ENCODE measurements around the gene LRRK1.

LRRK1 gene

GRCh38 chr15:101027920-101028319 lies 108.8 kb downstream of the LRRK1 start:
- FAIRE-seq, result no peak
- no peak for DNase-seq (ENCODE audit: insufficient read length, low spot score)

GRCh38 chr15:101028321-101028720 lies 109.2 kb downstream of the LRRK1 start:
- TF ChIP-seq TAF1 (IDR thresholded peaks at IDR 0.05; ENCODE audit: low read depth, low read length) (no peak), SPI1 (IDR thresholded peaks at IDR 0.05; ENCODE audit: low read depth, low read length) (no peak), POLR2AphosphoS5 (IDR thresholded peaks at IDR 0.05; ENCODE audit: low read depth, low read length) (no peak), POLR2A (IDR thresholded peaks at IDR 0.05; ENCODE audit: low read depth, low read length) (no peak), POU2F2 (IDR thresholded peaks at IDR 0.05; ENCODE audit: low read depth, low read length) (no peak), PAX5 (IDR thresholded peaks at IDR 0.05; ENCODE audit: insufficient read depth, low read length, severe bottlenecking) (no peak)
- DNase-seq (ENCODE audit: insufficient read length, low spot score) (no peak), FAIRE-seq (no peak)

More at GRCh38 chr15:101027920-101028319, 108.8 kb downstream of the LRRK1 start:
- TF ChIP-seq TAF1 (IDR thresholded peaks at IDR 0.05; ENCODE audit: low read depth, low read length) (no peak), POLR2AphosphoS5 (IDR thresholded peaks at IDR 0.05; ENCODE audit: low read depth, low read length) (no peak), POU2F2 (IDR thresholded peaks at IDR 0.05; ENCODE audit: low read depth, low read length) (no peak)

DNA sequence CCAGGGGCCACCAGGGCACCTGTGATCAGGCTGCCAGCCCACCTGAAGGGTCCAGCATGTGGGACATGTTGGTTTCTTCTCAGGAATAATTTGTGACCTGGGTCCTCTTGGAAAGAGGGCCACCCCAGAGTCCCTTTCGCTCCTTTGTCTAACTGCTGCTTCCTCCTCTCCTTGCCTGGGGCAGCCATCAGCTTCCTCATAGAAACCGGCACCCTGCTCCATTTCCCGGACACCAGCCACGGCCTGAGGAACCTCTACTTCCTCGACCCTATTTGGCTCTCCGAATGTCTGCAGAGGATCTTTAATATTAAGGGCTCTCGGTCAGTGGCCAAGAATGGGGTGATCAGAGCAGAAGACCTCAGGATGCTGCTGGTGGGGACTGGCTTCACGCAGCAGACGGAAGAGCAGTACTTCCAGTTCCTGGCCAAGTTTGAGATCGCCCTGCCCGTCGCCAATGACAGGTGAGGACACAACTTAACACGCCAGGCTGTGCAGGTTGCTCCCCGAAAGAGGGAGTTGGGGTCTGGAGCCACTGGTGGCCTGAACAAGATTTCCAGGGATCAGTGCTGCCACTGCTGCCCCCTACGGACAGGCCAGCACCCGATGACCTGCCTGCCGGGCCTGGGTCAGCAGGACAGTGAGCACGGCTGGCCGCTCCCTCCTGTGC lies 109.7 kb downstream of the LRRK1 start:
- TF ChIP-seq PAX5 (IDR thresholded peaks at IDR 0.05; ENCODE audit: insufficient read depth, low read length, severe bottlenecking) (no peak), POU2F2 (IDR thresholded peaks at IDR 0.05; ENCODE audit: low read depth, low read length) (no peak), SPI1 (IDR thresholded peaks at IDR 0.05; ENCODE audit: low read depth, low read length) (no peak), POLR2AphosphoS5 (IDR thresholded peaks at IDR 0.05; ENCODE audit: low read depth, low read length) (no peak), POLR2A (IDR thresholded peaks at IDR 0.05; ENCODE audit: low read depth, low read length) (no peak), TAF1 (IDR thresholded peaks at IDR 0.05; ENCODE audit: low read depth, low read length) (no peak)
- FAIRE-seq (no peak), DNase-seq (ENCODE audit: insufficient read length, low spot score) (no peak)

DNA sequence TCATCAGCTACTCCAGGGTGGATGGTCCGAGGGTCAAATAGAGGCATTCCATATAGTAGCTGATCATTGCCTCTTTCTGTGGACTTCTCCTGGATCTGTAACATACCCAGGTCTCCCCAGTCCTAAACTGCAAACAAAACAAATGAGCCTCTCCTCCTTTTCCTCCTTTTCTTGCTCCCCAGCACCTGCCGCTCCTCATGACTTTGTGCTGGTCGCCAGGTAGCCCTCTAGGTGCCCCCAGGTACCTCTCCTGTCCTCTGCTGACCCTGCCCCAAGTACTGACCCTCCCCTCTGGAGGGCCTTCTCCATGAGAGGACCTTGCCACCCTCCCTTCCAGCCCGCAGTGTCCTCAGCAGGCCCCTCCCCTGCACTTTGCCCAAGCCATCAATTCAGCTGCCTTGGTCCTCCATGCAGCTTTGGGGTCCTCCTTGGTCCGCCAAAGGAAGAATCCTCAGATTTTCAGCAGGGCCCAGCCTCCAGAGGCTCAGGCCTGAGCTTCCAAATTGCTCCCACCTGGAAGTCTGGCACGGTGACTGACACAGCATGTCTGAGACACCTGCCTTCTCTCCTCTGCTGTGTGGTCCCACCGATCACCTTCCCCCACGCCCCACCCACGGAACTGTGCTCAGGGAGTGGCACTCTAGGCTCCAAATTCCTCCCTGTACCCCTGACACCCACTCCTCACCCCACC lies 111.0 kb downstream of the LRRK1 start:
- TF ChIP-seq PAX5 (IDR thresholded peaks at IDR 0.05; ENCODE audit: insufficient read depth, low read length, severe bottlenecking) (no peak), POLR2A (IDR thresholded peaks at IDR 0.05; ENCODE audit: low read depth, low read length) (no peak), TAF1 (IDR thresholded peaks at IDR 0.05; ENCODE audit: low read depth, low read length) (no peak), POLR2AphosphoS5 (IDR thresholded peaks at IDR 0.05; ENCODE audit: low read depth, low read length) (no peak), SPI1 (IDR thresholded peaks at IDR 0.05; ENCODE audit: low read depth, low read length) (no peak), POU2F2 (IDR thresholded peaks at IDR 0.05; ENCODE audit: low read depth, low read length) (no peak)
- DNase-seq (ENCODE audit: insufficient read length, low spot score), result no peak
- FAIRE-seq, result no peak

DNA sequence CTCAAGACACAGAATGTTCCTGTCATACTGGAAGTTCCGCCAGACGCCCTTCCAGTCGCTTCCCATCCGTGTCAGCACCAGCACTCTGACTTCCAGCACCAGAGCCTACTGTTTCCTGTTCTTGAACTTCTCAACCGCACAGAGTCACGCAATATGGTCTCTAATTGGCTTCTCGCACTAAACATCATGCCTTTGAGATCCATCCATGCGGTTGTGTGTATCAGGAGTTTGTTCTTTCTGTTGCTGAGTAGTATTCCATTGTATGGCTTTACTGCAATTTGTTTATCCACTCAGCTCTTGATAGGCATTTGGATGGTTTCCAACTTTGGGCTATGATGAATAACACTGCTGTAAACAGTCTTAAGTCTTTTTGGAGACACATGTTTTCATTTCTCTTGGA lies 112.1 kb downstream of the LRRK1 start:
- no peak for DNase-seq (ENCODE audit: insufficient read length, low spot score)
- no peak for FAIRE-seq
- TF ChIP-seq POU2F2 (IDR thresholded peaks at IDR 0.05; ENCODE audit: low read depth, low read length), result no peak

GRCh38 chr15:101033801-101034200 lies 114.6 kb downstream of the LRRK1 start:
- DNase-seq (ENCODE audit: insufficient read length, low spot score) (no peak), FAIRE-seq (peak; percentile 13)
- no peak for TF ChIP-seq TAF1 (IDR thresholded peaks at IDR 0.05; ENCODE audit: low read depth, low read length)
- TF ChIP-seq POLR2A (IDR thresholded peaks at IDR 0.05; ENCODE audit: low read depth, low read length), result no peak
- TF ChIP-seq SPI1 (IDR thresholded peaks at IDR 0.05; ENCODE audit: low read depth, low read length), result no peak
- TF ChIP-seq POU2F2 (IDR thresholded peaks at IDR 0.05; ENCODE audit: low read depth, low read length), result no peak
- no peak for TF ChIP-seq POLR2AphosphoS5 (IDR thresholded peaks at IDR 0.05; ENCODE audit: low read depth, low read length)
- TF ChIP-seq PAX5 (IDR thresholded peaks at IDR 0.05; ENCODE audit: insufficient read depth, low read length, severe bottlenecking), result no peak

GRCh38 chr15:101035611-101036010 lies 116.5 kb downstream of the LRRK1 start:
- TF ChIP-seq TAF1 (IDR thresholded peaks at IDR 0.05; ENCODE audit: low read depth, low read length) (no peak), SPI1 (IDR thresholded peaks at IDR 0.05; ENCODE audit: low read depth, low read length) (peak; percentile 88)
- DNase-seq (ENCODE audit: insufficient read length, low spot score), result no peak
- peak; percentile 16 for FAIRE-seq

- DNase-seq (ENCODE audit: insufficient read length, low spot score) (no peak), FAIRE-seq (no peak)
- TF ChIP-seq TAF1 (IDR thresholded peaks at IDR 0.05; ENCODE audit: low read depth, low read length) (no peak), POU2F2 (IDR thresholded peaks at IDR 0.05; ENCODE audit: low read depth, low read length) (no peak), POLR2A (IDR thresholded peaks at IDR 0.05; ENCODE audit: low read depth, low read length) (no peak), SPI1 (IDR thresholded peaks at IDR 0.05; ENCODE audit: low read depth, low read length) (no peak), PAX5 (IDR thresholded peaks at IDR 0.05; ENCODE audit: insufficient read depth, low read length, severe bottlenecking) (no peak), POLR2AphosphoS5 (IDR thresholded peaks at IDR 0.05; ENCODE audit: low read depth, low read length) (no peak)
Measured at GRCh38 chr15:101036189-101036588, 117.0 kb downstream of the LRRK1 start.

- TF ChIP-seq POU2F2 (IDR thresholded peaks at IDR 0.05; ENCODE audit: low read depth, low read length) (no peak), PAX5 (IDR thresholded peaks at IDR 0.05; ENCODE audit: insufficient read depth, low read length, severe bottlenecking) (no peak), SPI1 (IDR thresholded peaks at IDR 0.05; ENCODE audit: low read depth, low read length) (no peak), POLR2A (IDR thresholded peaks at IDR 0.05; ENCODE audit: low read depth, low read length) (no peak), TAF1 (IDR thresholded peaks at IDR 0.05; ENCODE audit: low read depth, low read length) (no peak), POLR2AphosphoS5 (IDR thresholded peaks at IDR 0.05; ENCODE audit: low read depth, low read length) (no peak)
- no peak for DNase-seq (ENCODE audit: insufficient read length, low spot score)
- peak; percentile 74 for FAIRE-seq
Measured at GRCh38 chr15:101037090-101037830, 118.1 kb downstream of the LRRK1 start.

All from GM12891 (cell line).